ENCODE data around the gene C1QTNF6. TPM values are rescaled to one million over a fixed set of nuclear protein-coding genes. Genes with fewer than 3 reads are reported as not detected.
A peak's percentile ranks its signal among the peaks of the same experiment; 100 is the strongest.

The C1QTNF6 gene
- total and polyA plus RNA-seq, 2 experiments from 2014 or later: 23.6 to 29.7 TPM

DNA sequence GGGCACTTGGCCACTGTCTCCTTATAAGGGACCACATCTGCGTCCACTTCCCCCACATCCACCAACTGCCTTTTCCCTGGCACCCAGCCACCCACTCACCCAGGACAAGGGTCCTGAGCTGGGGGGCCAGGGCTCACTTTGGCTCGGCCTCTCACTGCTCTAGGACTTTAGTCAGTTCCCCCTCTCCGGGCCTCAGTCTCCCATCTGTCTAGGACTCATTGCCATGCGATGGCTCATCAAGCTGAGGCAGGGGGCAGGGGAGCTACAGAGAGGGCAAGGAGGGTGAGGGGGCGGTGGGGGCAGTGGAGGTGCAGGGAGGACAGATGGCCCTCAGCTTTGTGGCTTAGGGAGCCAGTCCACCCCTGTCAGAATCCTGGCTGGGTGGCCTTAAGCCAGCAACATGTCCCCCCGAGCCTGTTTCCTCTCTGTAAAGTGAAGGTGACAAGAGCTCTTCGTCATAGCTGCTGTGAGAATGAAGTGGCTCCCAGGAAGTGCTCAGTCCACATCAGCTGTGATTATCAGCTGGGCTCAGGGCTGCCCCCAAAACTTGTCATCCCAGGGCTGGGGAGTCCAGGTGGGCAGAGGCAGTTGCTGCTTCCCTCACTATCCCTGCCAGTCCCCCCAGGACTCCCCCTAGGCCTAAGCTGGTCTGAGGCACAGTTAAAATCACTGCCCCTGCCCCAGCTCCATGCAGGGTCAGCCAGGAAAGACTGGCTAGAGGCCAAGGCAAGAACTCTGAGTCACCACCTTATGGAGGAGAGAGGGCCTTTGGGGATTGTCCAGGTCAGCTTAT is 41.2 kb upstream of the C1QTNF6 start:
- H3K79me2 ChIP-seq: no peaks in the 10 kb centered on the region
- H3K4me2 ChIP-seq: no peak overlapping the region
- H3K27me3 ChIP-seq: no peaks in the 10 kb centered on the region
- 76% methylated on average over 6 of the region's 7 CpGs for WGBS (ENCODE audit: low lambda C conversion rate, missing lambda C conversion rate)
- H3K9me2 ChIP-seq (replicated peaks; ENCODE audit: insufficient read depth): no peaks in the 10 kb centered on the region
- H3K36me3 ChIP-seq (replicated peaks; ENCODE audit: insufficient read depth, low read depth): no peaks in the 10 kb centered on the region
- no peaks in the 10 kb centered on the region for H4K20me1 ChIP-seq (ENCODE audit: insufficient read depth, poor library complexity, severe bottlenecking)
- peak; percentile 48 for DNase-seq (ENCODE audit: low spot score)
- H3K4me3 ChIP-seq: no peak overlapping the region
- no peak overlapping the region for H2AFZ ChIP-seq
- TF ChIP-seq EZH2phosphoT487 (IDR thresholded peaks at IDR 0.05; ENCODE audit: low read depth, severe bottlenecking, unreplicated experiment): no peak
- TF ChIP-seq EZH2 (IDR thresholded peaks at IDR 0.05; ENCODE audit: borderline replicate concordance): no peak
- no peak for TF ChIP-seq CTCF (IDR thresholded peaks at IDR 0.05; ENCODE audit: poor library complexity)
- no peaks in the 10 kb centered on the region for H3K9me3 ChIP-seq (ENCODE audit: low read depth)
- H3K27ac ChIP-seq: peak overlapping the region; percentile 16
- H3K4me1 ChIP-seq (ENCODE audit: insufficient read depth): peaks cover 16% of the 10 kb centered on the region

DNA sequence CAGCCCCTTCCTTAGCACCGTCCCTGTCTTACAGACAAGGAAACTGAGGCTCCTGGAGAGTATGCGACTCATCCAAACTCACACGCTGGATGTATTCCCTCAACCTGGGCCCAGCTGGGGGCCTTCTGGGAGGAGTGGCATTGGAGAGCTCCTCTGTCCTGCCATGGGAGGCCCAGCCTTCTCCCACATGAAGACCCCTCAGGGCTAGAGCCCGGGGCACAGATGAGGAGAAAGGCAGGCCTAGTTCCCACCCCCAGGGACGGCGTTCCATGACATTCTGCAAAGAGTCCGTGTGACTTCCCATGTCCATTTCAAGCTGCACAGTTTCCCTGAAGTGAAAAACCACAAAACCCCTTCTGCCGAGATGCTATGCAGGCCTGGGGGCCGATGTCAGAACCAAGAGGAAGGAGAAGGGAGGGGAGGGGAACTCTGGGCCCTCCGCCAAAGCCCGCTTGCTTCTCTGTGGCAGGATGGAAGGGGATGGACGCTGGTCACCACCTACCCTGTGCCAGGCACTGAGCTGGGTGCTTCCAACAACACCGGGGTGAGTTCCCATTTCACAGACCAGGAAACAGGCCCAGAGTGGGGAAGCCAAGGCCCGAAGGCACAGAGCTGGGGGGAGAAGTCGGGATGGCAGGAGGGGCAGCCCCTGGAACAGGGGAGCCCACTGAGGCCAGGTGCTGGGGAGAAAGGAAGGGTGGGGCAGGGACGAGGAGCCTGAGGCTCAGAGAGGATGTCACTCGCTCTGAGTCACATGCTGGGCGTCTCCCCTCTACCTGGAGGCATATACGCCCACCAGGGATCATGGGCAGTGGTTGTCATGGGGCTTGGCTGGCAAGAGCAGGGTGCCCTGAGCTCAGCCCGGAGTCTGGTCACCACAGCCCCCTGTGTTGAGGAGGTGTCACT is 40.3 kb upstream of the C1QTNF6 start:
- H3K79me2 ChIP-seq: no peaks in the 10 kb centered on the region
- no peaks in the 10 kb centered on the region for H3K9me2 ChIP-seq (replicated peaks; ENCODE audit: insufficient read depth)
- TF ChIP-seq EZH2 (IDR thresholded peaks at IDR 0.05; ENCODE audit: borderline replicate concordance): no peak
- no peak for TF ChIP-seq CTCF (IDR thresholded peaks at IDR 0.05; ENCODE audit: poor library complexity)
- no peak for TF ChIP-seq EZH2phosphoT487 (IDR thresholded peaks at IDR 0.05; ENCODE audit: low read depth, severe bottlenecking, unreplicated experiment)
- no peaks in the 10 kb centered on the region for H3K27me3 ChIP-seq
- H3K4me2 ChIP-seq: no peak overlapping the region
- H3K9me3 ChIP-seq (ENCODE audit: low read depth): no peaks in the 10 kb centered on the region
- peak; percentile 44 for DNase-seq (ENCODE audit: low spot score)
- H3K4me1 ChIP-seq (ENCODE audit: insufficient read depth): peaks cover 16% of the 10 kb centered on the region
- no peak overlapping the region for H3K4me3 ChIP-seq
- no peaks in the 10 kb centered on the region for H4K20me1 ChIP-seq (ENCODE audit: insufficient read depth, poor library complexity, severe bottlenecking)
- peak overlapping the region; percentile 16 for H3K27ac ChIP-seq
- WGBS (ENCODE audit: low lambda C conversion rate, missing lambda C conversion rate): 69% methylated on average over 18 of the region's 20 CpGs
- no peak overlapping the region for H2AFZ ChIP-seq
- H3K36me3 ChIP-seq (replicated peaks; ENCODE audit: insufficient read depth, low read depth): no peaks in the 10 kb centered on the region

DNA sequence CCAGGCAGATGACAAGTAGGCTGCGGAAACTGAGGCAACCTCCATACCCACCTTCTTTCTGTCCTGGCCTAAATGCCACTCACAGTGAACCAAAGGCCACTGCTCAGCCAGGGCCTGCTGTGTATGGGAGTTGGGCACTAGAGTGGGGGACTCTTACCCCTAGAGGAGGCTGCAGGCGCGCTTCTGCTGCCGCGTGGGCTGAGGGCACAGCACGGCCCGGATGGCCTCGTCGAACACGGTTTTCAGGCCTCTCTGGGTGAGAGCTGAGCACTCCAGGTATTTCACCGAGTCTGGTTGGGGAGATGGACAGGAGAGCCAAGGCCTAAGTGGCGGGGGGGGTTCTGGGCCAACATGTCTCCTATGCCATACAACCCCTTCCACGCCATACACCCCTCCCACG is 38.5 kb upstream of the C1QTNF6 start:
- Histone ChIP-seq H3K9me3 (ENCODE audit: low read depth) (no peaks in the 10 kb centered on the region), H3K4me3 (no peak overlapping the region), H4K20me1 (ENCODE audit: insufficient read depth, poor library complexity, severe bottlenecking) (no peaks in the 10 kb centered on the region), H3K9me2 (replicated peaks; ENCODE audit: insufficient read depth) (no peaks in the 10 kb centered on the region), H3K27me3 (no peaks in the 10 kb centered on the region), H3K27ac (no peak overlapping the region), H3K4me1 (ENCODE audit: insufficient read depth) (peaks cover 16% of the 10 kb centered on the region), H3K4me2 (no peak overlapping the region), H2AFZ (no peak overlapping the region), H3K36me3 (replicated peaks; ENCODE audit: insufficient read depth, low read depth) (no peaks in the 10 kb centered on the region), H3K79me2 (no peaks in the 10 kb centered on the region)
- DNase-seq (ENCODE audit: low spot score): no peak
- TF ChIP-seq EZH2phosphoT487 (IDR thresholded peaks at IDR 0.05; ENCODE audit: low read depth, severe bottlenecking, unreplicated experiment) (no peak), CTCF (IDR thresholded peaks at IDR 0.05; ENCODE audit: poor library complexity) (no peak), EZH2 (IDR thresholded peaks at IDR 0.05; ENCODE audit: borderline replicate concordance) (no peak)
- WGBS (ENCODE audit: low lambda C conversion rate, missing lambda C conversion rate): 96% methylated on average over 13 of the region's 14 CpGs

All from hepatocyte (in vitro differentiated cells).